ENCODE data around the gene ACTC1.

Gene ACTC1

DNA sequence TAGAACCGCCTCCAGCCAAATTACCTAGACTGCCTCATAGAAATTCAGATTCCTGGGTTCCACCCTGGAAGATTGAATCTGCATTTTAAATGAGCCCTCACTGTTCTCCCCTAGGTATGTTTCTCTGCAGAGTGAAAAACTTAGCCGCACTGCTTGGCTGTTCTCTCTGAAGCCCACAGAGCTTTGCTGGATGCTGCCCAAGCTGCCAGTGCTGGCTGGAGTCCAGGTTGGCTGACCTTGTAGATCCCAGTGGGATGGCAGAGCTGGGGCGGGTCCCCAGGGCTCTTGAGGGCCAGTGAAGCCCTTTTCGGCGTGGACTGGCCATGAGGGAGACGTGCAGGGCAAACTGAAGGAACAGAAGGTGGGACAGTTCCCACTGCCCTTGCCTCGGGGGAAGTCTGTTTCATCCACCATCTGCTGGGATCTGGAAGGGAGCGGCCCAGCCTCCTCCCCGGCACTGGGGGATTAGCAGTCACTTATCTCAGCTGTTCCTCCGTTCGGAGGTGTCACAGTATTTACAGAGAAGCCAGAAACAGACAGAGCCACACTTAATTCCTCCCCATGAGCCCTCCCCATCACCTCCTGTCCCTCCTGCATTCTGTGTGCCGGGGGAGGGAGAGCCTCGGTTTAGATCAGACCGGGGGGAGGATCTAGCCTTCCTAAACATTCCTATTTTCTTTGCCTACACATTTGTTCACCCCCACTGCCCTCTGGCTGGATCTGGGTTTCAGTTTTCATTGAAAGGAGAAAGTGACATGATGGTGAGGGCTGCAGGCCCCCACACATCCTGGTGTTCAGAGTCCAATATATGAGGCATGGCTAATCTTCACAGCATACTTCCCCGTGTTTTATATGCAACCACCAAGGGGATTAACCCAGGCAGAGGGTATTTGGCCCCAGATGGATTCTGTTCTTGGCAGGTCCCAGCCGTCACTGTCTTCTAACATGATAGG, 4.1 kb upstream of the ACTC1 start:
- peak; percentile 13 for DNase-seq

- no peak for DNase-seq
These were observed 1.6 kb upstream of the ACTC1 start for GRCh38 chr15:34796847-34797435.

DNA sequence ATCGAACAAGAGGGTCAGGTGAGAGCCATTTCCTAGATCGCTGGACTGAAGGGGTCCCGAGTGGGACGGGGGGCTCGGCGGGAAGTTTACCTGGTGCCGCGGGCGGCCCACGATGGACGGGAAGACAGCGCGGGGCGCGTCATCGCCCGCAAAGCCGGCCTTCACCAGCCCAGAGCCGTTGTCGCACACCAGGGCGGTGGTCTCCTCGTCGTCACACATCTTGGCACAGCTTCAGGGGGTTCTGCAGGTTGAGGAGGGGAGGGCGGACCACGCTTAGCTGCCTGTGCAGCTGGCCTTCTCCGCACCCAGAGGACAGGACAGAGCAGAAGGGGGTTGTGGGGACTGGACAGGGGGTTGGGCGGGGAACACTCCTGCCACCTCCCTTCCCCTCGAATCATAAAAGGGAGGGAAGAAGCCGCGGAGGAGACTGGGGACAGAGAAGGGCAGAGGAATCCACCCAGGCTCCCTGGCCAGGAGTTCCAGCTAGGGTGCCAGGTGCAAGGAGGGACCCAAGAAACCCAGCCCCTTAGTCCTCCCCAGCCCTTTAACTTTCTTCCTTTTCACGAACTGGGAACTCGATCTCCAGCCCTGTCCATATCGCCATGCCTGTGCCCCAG, 651 bp downstream of the ACTC1 start:
- DNase-seq: no peak

GRCh38 chr15:34793901-34794300, 1.4 kb downstream of the ACTC1 start:
- DNase-seq: no peak

GRCh38 chr15:34793071-34793470, 2.3 kb downstream of the ACTC1 start:
- DNase-seq: no peak

- DNase-seq: no peak
These were observed 3.6 kb downstream of the ACTC1 start for GRCh38 chr15:34791701-34792100.

DNA sequence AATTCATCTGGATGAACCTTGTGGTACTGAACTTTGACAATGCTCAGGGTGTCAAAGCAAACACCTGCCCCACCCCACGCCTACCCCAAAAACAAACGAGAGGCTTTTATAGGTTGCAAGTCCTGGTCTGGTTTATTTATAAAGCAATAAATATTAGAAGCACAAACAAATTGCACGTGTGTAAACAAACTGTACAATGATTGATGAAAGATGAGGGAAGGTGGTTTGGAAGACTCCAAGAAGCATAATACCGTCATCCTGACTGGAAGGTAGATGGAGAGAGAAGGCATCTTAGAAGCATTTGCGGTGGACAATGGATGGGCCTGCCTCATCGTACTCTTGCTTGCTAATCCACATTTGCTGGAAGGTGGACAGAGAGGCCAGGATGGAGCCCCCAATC, 5.2 kb downstream of the ACTC1 start:
- no peak for DNase-seq

- DNase-seq: no peak
These were observed 6.0 kb downstream of the ACTC1 start for GRCh38 chr15:34789326-34789725.

- DNase-seq: no peak
These were observed 9.1 kb downstream of the ACTC1 start for GRCh38 chr15:34786206-34786605.

- DNase-seq: no peak
These were observed 11.4 kb downstream of the ACTC1 start for GRCh38 chr15:34783991-34784390.

- DNase-seq: no peak
These were observed 11.9 kb downstream of the ACTC1 start for GRCh38 chr15:34783431-34783830.

DNA sequence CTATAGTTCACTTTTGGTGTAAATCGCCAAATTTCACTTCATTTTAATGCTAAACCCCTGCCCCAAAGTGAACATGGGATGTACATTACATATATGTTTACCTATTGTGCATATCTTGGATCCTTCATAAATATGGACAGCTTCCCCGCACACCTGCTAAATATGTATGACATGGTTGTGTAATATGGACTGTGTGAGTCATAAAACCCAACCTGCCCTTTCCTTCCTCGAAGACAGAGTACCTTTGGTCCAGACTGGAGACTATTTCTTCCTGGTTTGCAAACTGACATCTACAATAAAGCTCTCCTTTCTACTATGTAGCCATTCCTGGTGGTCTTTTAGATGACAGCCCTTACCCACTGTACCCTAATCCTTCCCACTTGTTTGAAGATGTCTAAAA, 12.4 kb downstream of the ACTC1 start:
- no peak for DNase-seq

DNA sequence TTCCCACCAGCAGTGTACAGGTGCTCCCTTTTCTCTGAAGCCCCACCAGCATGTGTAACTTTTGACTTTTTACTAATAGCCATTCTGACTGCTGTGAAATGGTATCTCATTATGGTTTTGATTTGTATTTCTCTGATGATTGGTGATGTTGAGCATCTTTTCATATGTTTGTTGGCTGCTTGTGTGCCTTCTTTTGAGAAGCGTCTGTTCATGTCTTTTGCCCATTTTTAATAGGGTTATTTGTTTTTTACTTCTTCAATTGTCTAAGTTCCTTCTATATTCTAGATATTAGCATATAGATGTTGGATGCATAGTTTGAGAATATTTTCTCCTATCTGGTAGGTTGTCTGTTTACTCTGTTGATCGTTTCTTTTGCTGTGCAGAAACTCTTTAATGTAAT, 14.6 kb downstream of the ACTC1 start:
- no peak for DNase-seq

- DNase-seq: no peak
These were observed 18.7 kb downstream of the ACTC1 start for GRCh38 chr15:34776606-34777105.

- DNase-seq: no peak
These were observed 21.4 kb downstream of the ACTC1 start for GRCh38 chr15:34773917-34774316.

GRCh38 chr15:34773013-34773412, 22.3 kb downstream of the ACTC1 start:
- DNase-seq: no peak

DNA sequence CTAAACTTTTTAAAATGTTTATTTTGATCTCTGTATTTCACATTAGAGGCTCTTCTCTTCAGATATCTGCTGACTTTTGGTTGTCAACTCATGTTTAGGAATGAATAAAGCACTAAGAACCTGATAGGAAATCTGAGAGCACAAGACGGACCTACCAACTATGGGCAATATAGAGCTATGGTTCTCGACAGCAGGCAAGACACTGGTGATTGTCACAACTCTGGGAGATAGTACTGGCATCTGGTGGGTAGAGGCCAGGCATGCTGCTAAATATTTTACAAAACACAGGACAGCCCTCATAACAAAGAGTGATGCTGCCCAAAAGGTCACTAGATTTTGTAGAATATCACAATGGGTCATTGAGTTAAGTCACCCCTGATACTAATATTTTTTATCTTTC, 23.0 kb downstream of the ACTC1 start:
- no peak for DNase-seq

GRCh38 chr15:34769711-34770110, 25.6 kb downstream of the ACTC1 start:
- no peak for DNase-seq

DNA sequence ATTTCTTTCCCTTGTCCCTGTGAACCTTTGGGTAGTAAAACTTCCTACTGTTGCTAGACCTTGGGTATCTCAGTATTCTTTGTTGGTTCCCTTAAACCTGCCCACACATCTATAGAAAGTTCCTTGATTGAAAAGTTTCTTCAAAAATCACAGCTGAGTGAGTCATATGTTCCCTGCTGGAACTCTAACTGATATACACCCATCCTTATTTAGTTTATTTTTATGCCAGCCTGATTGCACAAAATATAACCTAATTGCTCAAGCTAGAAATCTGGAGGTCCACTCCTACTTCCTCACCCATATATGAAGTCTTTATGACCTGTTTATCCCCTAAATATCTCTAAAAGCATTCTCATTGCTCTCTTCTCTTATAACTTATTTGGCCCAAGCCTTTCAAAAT, 26.8 kb downstream of the ACTC1 start:
- no peak for DNase-seq

DNA sequence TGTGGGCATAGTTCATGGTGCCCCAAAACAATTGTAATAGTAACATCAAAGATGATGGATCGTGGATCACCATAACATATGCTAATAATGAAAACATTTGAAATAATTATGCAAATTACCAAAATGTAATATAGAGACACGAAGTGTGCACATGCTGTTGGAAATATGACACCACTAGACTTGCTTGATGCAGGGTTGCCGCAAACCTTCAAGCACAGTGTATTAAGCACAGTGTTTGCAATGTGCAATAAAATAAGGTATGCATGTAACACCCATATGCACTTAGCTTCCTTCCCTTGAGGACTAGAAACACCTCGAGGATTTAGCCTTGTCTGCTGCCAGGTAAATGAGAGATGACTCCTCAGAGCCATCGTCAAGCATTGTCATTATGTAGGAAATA, 29.6 kb downstream of the ACTC1 start:
- DNase-seq: no peak

- DNase-seq: no peak
These were observed 34.4 kb downstream of the ACTC1 start for GRCh38 chr15:34760909-34761308.

GRCh38 chr15:34759992-34760391, 35.4 kb downstream of the ACTC1 start:
- no peak for DNase-seq

DNA sequence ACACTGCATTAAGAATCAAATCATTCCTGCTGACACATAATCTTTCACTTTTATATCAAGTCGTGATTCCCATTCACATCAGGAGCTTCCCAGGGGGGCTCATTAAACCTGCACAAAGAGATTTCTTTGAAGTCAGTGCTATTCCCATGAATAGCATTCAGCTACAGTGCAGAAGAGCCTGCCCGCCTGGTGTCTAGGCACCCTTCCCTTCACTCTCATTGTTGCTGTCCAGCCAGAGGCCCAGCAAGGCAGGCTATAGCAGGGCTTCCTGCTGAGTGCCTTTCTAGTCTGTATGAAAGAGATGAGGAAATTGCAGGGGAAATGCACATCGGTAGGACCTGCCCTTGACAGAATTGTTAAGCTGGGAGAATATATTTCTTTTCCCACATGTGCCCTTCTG, 36.0 kb downstream of the ACTC1 start:
- no peak for DNase-seq

DNA sequence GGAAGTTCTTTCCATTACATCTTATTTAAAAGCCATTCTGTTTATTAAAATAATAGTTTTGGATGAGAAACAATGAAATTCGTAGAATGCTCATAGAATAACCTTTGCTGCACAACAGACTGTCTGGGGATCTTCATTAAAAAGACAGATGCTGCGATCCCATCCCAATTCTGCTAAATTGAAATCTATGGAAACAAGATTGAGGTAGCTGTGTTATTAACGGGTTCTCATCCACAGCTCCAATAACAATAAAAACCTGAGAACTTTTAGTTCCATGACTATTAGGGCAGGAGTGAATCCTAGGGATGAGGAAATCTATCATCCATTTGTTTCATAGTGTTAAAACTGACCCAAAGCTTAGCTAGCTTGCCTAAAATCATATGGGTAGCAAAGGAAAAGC, 38.1 kb downstream of the ACTC1 start:
- DNase-seq: no peak

All from hematopoietic multipotent progenitor cell treated with erythropoietin and hydrocortisone succinate and interleukin-3 and kit ligand, for 8 days (in vitro differentiated cells).